Mucosa of stomach (tissue), 1 donor: ENCODE measurements around the gene TTYH1.

Experiments
- H3K27me3 ChIP-seq: one replicate; pipeline ENCODE4 v1.7.0; 2013; ENCODE audit warnings: mild to moderate bottlenecking, low read length; ENCODE audit not compliant: control insufficient read depth, insufficient read depth
- H3K36me3 ChIP-seq: one replicate; pipeline ENCODE4 v1.7.0; 2013; ENCODE audit warnings: low read length; ENCODE audit not compliant: control insufficient read depth, insufficient read depth
- H3K4me1 ChIP-seq: one replicate; pipeline ENCODE4 v1.7.0; 2013; ENCODE audit warnings: mild to moderate bottlenecking, low read length; ENCODE audit not compliant: control insufficient read depth, insufficient read depth
- H3K4me3 ChIP-seq: one replicate; pipeline ENCODE4 v1.7.0; 2013; ENCODE audit warnings: low read length
- H3K9ac ChIP-seq: one replicate; pipeline ENCODE4 v1.7.0; 2013; ENCODE audit warnings: mild to moderate bottlenecking, low read length, moderate library complexity
- H3K9me3 ChIP-seq: one replicate; pipeline ENCODE4 v1.7.0; 2013; ENCODE audit warnings: mild to moderate bottlenecking, low read length, moderate library complexity; ENCODE audit not compliant: control insufficient read depth
- donor health status: Pancreatic carcinoma.

TTYH1 gene

DNA sequence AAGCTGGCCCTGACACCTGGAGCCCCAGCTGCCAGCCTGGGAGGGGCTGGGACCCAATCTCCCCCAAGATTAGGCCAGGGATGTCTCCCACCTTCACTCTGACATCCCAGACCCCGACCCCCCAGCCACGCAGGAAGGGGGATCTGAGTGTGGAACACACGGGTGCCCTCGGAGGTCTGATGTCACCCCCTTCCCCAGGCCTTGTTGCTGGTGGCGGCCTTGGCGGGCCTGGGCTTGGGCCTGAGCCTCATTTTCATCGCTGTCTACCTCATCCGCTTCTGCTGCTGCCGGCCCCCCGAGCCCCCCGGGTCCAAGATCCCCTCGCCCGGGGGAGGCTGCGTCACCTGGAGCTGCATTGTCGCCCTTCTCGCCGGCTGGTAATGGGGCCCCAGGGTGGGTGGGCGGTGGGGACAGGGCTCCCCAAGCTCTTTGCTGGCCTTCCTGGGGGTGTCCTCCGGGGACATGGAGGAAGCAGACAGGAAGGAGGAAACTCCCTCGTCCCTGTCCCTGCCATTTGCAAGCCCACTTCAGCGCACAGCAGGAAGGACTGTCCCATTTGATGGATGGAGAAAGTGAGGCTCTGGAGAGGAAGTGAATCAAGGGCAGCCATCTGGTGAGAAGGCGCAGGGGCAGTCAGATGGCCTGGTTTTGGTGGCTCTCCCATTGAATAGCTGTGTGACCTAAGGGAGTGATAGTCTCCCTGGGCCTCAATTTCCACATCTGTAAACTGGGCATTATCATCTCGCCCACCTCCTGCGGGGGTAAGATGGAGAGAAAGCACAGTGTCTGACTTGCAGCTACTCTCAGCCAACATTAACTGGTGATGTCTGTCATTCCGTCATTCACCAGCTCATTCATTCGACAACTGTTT, 3.9 kb downstream of the TTYH1 start:
- no peaks in the 10 kb centered on the region for H3K9me3 ChIP-seq
- no peaks in the 10 kb centered on the region for H3K36me3 ChIP-seq
- no peak overlapping the region for H3K4me3 ChIP-seq
- peaks cover 61% of the 10 kb centered on the region for H3K27me3 ChIP-seq
- no peak overlapping the region for H3K9ac ChIP-seq
- H3K4me1 ChIP-seq = no peaks in the 10 kb centered on the region

DNA sequence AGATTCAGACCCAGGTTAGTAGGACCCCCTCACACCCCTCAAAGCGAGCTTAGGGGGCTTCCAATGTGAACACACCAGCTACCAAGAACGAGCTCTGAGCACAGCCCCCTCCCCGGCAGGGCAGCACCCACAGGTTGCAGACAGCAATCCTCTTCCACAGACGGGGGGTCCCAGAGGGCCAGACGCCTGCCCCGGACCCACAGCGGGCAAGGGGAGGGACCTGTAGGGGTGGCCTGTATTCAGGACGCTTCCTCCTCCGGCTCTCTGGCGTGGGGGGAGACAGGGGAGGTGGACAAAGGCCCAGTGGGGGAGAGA, 4.8 kb downstream of the TTYH1 start:
- H3K36me3 ChIP-seq = no peaks in the 10 kb centered on the region
- H3K4me3 ChIP-seq = no peak overlapping the region
- H3K9ac ChIP-seq = no peak overlapping the region
- H3K4me1 ChIP-seq = no peaks in the 10 kb centered on the region
- no peaks in the 10 kb centered on the region for H3K9me3 ChIP-seq
- H3K27me3 ChIP-seq = peaks cover 52% of the 10 kb centered on the region

DNA sequence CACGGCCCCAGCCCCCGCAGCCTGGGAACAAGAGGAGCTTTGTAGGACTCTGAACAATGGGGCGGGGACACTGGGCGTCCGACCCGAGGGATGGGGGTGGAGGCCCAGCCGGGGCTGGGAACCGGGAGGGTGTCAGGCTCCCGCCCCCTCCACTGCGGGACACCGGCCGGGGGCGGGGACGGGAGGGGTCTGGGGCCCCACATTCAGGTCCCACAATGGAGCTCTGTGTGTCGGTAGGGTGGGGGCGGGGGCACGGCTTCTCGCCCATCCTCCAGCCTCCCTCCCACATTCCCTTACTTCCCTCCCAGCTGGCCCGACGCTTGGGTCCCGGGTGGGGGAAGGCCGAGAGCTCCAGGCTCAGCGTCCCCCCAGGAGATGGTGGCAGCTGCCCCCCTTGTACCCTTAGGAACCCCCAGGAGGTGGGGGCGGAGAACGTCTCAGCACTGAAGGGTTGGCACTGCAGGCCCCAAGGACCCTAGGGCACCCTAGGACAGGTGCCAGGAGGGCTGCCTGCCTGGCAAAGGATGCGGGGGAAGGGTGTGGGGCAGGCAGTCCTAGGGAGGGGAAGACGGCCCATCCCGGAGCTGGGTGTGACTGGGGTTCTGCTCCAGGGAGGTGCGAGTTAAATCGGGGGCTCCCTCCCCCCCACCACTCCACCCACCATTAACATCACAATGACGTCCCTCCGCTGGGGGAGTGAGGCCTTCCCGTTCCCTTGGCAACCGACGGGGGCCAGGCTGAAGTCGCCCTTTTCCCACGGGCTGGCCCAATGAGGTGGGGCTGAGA, 5.3 kb downstream of the TTYH1 start:
- peaks cover 49% of the 10 kb centered on the region for H3K27me3 ChIP-seq
- no peaks in the 10 kb centered on the region for H3K9me3 ChIP-seq
- H3K4me3 ChIP-seq = no peak overlapping the region
- H3K9ac ChIP-seq = no peak overlapping the region
- H3K36me3 ChIP-seq = no peaks in the 10 kb centered on the region
- no peaks in the 10 kb centered on the region for H3K4me1 ChIP-seq

DNA sequence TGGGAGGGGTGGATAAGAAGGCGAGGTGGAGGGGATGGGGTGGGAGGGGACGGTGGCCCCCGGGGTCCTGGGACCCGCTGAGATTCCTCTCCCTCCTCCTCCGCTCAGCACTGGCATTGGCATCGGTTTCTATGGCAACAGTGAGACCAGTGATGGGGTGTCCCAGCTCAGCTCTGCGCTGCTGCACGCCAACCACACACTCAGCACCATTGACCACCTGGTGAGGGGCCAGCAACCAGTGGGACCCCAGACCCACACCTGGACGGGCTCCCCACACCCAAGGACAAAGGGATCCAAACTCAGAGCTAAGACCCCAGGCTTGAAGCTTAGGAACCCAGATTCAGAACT, 5.9 kb downstream of the TTYH1 start:
- Histone ChIP-seq H3K9me3 (no peaks in the 10 kb centered on the region), H3K4me3 (no peak overlapping the region), H3K4me1 (no peaks in the 10 kb centered on the region), H3K9ac (no peak overlapping the region), H3K36me3 (no peaks in the 10 kb centered on the region), H3K27me3 (peaks cover 47% of the 10 kb centered on the region)

DNA sequence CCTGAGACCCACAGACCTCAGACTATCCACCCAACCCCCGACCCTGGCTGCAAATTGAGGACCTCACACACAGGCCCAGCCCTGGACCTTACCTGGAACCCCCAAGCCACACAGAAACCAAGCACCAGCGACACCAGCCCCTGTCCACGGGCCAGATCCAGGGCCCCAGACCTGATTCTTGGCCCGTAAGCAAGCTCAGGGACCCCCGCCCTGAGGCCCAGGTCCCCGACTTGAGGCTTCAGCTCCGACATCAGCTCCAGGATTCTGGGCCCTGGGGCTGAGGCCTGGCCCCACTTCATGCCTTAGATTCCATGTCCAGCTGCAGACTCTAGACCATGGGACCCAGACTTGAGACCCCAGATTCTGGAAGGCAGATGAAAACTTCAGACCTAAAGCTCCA, 6.3 kb downstream of the TTYH1 start:
- Histone ChIP-seq H3K9ac (no peak overlapping the region), H3K27me3 (peaks cover 47% of the 10 kb centered on the region), H3K9me3 (no peaks in the 10 kb centered on the region), H3K4me1 (no peaks in the 10 kb centered on the region), H3K36me3 (no peaks in the 10 kb centered on the region), H3K4me3 (no peak overlapping the region)

DNA sequence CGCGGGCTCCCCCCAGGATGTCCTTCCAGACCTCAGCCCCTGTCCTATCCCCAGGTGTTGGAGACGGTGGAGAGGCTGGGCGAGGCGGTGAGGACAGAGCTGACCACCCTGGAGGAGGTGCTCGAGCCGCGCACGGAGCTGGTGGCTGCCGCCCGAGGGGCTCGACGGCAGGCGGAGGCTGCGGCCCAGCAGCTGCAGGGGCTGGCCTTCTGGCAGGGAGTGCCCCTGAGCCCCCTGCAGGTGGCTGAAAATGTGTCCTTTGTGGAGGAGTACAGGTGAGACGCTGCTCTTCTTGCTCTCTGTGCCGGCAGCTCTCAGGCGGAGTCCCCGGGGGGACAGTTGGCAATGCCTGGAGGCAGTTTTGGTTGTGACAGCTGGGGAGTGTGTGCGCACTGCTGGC, 6.9 kb downstream of the TTYH1 start:
- Histone ChIP-seq H3K4me3 (no peak overlapping the region), H3K9me3 (no peaks in the 10 kb centered on the region), H3K36me3 (no peaks in the 10 kb centered on the region), H3K9ac (no peak overlapping the region), H3K4me1 (no peaks in the 10 kb centered on the region), H3K27me3 (peaks cover 41% of the 10 kb centered on the region)

DNA sequence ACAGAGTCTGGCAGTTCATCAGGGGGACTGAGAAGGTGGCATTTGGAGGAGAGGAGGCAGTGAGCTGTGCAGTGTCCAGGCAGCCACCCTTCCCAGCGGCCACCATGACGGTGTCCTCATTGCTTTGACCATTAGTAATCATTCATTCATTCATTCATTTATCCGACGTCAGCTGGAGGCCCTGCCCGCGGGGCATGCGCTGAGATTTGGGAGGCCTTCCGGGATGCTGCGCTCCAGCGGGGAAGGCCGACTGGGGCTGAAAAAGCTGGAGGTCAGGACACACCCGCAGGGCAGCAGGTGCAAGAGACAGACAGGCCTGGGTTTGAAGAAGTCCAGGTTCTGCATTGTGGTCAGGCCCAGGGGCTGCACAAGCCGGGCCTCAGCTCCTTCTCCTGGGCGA, 8.9 kb downstream of the TTYH1 start:
- H3K27me3 ChIP-seq = peaks cover 39% of the 10 kb centered on the region
- H3K9me3 ChIP-seq = no peaks in the 10 kb centered on the region
- no peak overlapping the region for H3K9ac ChIP-seq
- H3K4me1 ChIP-seq = no peaks in the 10 kb centered on the region
- no peaks in the 10 kb centered on the region for H3K36me3 ChIP-seq
- no peak overlapping the region for H3K4me3 ChIP-seq

DNA sequence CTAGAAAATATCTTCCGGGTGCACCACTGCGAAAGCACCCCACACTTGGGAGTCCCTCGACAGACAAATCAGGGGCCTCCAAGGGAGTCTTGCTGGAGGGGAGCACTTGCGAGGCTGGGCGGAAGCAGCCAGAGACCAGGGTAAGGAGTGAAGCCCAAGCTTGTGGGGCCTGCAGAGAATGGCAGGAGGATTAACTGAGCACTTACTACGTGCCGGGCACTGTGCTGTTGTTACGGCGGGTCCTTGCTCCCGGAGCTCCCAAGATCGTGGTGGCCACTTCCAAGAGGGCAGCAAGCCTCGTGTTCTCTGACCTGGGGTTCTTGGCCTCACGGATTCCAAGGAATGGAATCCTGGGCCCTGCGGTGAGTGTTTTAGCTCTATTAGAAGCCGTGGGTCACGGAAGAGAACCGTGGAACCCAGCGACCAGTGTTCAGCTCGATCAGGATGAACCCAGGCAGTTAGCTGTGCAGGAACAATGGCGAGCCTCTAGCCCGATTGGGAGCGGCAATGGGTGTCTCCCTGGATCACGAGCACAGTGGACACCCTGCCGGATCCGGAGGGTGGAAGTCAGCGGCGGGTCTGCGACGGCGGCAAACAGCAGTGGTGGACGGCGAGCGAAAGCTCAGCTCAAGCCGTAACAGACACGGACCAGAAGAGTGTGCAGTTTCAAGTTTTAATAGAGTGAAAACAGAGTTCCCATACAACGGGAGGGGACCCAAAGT, 9.6 kb downstream of the TTYH1 start:
- no peaks in the 10 kb centered on the region for H3K36me3 ChIP-seq
- no peaks in the 10 kb centered on the region for H3K4me1 ChIP-seq
- H3K27me3 ChIP-seq = peaks cover 39% of the 10 kb centered on the region
- no peak overlapping the region for H3K9ac ChIP-seq
- no peaks in the 10 kb centered on the region for H3K9me3 ChIP-seq
- no peak overlapping the region for H3K4me3 ChIP-seq

DNA sequence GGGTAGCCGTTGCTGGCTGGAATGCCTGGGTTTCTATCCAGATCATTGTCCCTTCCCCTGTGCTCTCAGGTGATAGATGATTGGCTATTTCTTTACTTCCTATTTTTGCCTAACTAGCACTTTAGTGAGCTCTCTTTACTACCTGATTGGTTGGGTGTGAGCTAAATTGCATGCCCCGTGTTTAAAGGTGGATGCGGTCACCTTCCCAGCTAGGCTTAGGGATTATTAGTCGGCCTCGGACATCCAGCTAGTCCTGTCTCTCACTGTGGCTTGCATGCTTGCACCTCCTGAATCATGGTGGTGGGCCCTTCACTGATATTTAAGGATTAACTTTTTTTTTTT, 10.1 kb downstream of the TTYH1 start:
- Histone ChIP-seq H3K4me3 (no peak overlapping the region), H3K9me3 (no peaks in the 10 kb centered on the region), H3K4me1 (no peaks in the 10 kb centered on the region), H3K27me3 (peaks cover 39% of the 10 kb centered on the region), H3K9ac (no peak overlapping the region), H3K36me3 (no peaks in the 10 kb centered on the region)

DNA sequence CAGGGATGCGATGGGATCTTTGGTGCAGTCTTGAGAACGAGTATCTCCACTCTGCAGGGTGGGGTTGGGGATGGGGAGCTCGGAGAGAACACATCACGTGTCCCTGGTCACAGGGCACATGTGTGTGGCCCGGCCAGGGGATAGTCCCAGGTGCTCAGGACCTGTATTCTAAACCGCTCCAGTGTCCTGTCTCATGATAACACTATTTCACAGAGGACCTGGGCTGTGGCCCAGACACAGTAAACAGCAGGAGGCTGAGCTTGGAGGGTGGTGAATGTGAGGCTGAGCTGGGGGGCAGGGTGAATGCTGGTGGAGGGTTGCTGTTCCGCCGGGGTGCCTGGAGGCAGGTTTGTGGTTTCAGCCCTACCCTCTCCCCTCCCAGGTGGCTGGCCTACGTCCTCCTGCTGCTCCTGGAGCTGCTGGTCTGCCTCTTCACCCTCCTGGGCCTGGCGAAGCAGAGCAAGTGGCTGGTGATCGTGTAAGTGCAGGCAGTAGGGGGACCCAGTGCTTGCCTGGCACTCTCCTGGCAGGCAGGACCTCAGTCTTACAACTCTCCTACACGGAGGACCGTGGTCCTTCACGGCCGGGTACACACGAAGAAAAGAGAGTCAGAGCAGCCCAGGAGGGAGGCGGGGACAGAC, 11.1 kb downstream of the TTYH1 start:
- Histone ChIP-seq H3K9ac (no peak overlapping the region), H3K4me1 (peaks cover 9% of the 10 kb centered on the region), H3K36me3 (no peaks in the 10 kb centered on the region), H3K27me3 (peaks cover 29% of the 10 kb centered on the region), H3K9me3 (no peaks in the 10 kb centered on the region), H3K4me3 (no peak overlapping the region)

DNA sequence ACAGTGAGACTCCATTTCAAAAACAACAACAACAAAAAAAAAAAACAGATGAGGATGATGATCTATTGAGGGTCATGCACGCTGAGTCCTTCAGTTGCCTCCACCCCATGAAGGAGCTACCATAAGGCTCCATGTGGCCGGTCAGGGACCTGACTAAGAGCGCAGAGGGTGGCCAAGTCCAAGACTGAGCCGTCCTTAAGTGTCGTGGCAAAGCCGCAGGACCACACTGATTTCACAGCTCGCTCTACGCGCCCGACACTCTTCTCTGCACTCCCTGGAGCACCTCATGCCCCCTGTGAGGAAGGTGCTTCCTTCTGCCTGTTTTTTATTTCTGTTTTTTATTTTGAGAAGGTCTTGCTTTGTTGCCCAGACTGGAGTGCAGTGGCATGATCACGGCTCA, 12.3 kb downstream of the TTYH1 start:
- H3K4me3 ChIP-seq = no peak overlapping the region
- no peak overlapping the region for H3K9ac ChIP-seq
- H3K9me3 ChIP-seq = no peaks in the 10 kb centered on the region
- H3K36me3 ChIP-seq = no peaks in the 10 kb centered on the region
- H3K4me1 ChIP-seq = peaks cover 11% of the 10 kb centered on the region
- H3K27me3 ChIP-seq = peaks cover 33% of the 10 kb centered on the region
